Body of pancreas (tissue), 4 donors: Measurements from ENCODE around the gene HMGN3. TPM values are rescaled to one million over a fixed set of nuclear protein-coding genes. Genes with fewer than 3 reads are reported as not detected.
"Not testable (repeated sequence)": the region's sequence is repeated elsewhere in the genome, so short reads cannot be mapped to it uniquely, and the experiment has no call there.

Source experiments
- ATAC-seq: fragments of 150-250 bp; one replicate; pipeline ENCODE4 v1.9.1; 2016
- DNase-seq, 4 donors: peaks; one replicate each; pipeline ENCODE4 v3.0.0-alpha.2; 2019
- H3K27ac ChIP-seq, 4 donors: fragments of 200-600 bp; sonication (generic); 1 replicate in 3 of 4; 2 replicates in 1 of 4; pipeline versions ENCODE4 v1.5.1 to v1.6.1; 2016 to 2019; ENCODE audit warnings: mild to moderate bottlenecking in 1 of 4, mixed read lengths in 1 of 4, moderate library complexity in 1 of 4
- H3K27me3 ChIP-seq, 2 donors: fragments of 200-600 bp; sonication (generic); one replicate each; pipeline ENCODE4 v1.6.0; 2016; ENCODE audit warnings: mild to moderate bottlenecking in 1 of 2
- H3K36me3 ChIP-seq, 2 donors: fragments of 200-600 bp; sonication (generic); replicated peaks in 1 of 2; 2 replicates each; pipeline ENCODE4 v1.5.1; 2016; ENCODE audit warnings: low read depth in 2 of 2; ENCODE audit not compliant: insufficient read depth in 1 of 2
- H3K4me1 ChIP-seq: fragments of 200-600 bp; sonication (generic); one replicate; pipeline ENCODE4 v1.6.0; 2016
- H3K4me3 ChIP-seq, 2 donors: fragments of 200-600 bp; sonication (generic); 1 replicate in 1 of 2; 2 replicates in 1 of 2; pipeline ENCODE4 v1.5.1; 2016 to 2019
- H3K9me3 ChIP-seq, 3 donors: fragments of 200-600 bp; sonication (generic); 1 replicate in 2 of 3; 2 replicates in 1 of 3; pipeline ENCODE4 v1.5.1; 2016
- POLR2A ChIP-seq, 3 donors: fragments of 450-650 bp; IDR thresholded peaks; one replicate each; pipeline ENCODE4 v1.6.1; 2016; ENCODE audit warnings: antibody characterized with exemption in 3 of 3, mild to moderate bottlenecking in 2 of 3
- WGBS, 2 donors: methylation state at CpG; one replicate each; pipeline ENCODE4 v1.1.5; 2017; 5-methylcytosine and 5-hydroxymethylcytosine counted together
- intact Hi-C: fragments of 100-400 bp; cut with DNase I; formaldehyde crosslinking; loops from one replicate; pipeline ENCODE4 v1.15.1; 2023
- total RNA-seq, 2 donors: library from RNA; depleted of rRNA; stranded (reverse); fragments of >200 nt; gene quantifications; one replicate each; pipeline ENCODE4 v1.1.0, GENCODE V29; 2016
- TF ChIP-seq, protein P1 (sequence below), 7 experiments: fragments of 450-650 bp in 4 of 7; fragments of 200-600 bp in 3 of 7; sonication (generic) in 3 of 7; IDR thresholded peaks; one replicate each; pipeline ENCODE4 v1.5.1; 2016 to 2019; ENCODE audit warnings: antibody characterized with exemption in 7 of 7

Gene HMGN3
- total RNA-seq, 2 donors from 2014 or later = 36.1 to 78.1 TPM

GRCh38 chr6:79257381-79258205 lies 23.1 kb upstream of the HMGN3 start:
- H3K27me3 ChIP-seq = no peaks in the 10 kb centered on the region
- no peak for TF ChIP-seq POLR2A (IDR thresholded peaks at IDR 0.05)
- TF ChIP-seq, protein P1, sequence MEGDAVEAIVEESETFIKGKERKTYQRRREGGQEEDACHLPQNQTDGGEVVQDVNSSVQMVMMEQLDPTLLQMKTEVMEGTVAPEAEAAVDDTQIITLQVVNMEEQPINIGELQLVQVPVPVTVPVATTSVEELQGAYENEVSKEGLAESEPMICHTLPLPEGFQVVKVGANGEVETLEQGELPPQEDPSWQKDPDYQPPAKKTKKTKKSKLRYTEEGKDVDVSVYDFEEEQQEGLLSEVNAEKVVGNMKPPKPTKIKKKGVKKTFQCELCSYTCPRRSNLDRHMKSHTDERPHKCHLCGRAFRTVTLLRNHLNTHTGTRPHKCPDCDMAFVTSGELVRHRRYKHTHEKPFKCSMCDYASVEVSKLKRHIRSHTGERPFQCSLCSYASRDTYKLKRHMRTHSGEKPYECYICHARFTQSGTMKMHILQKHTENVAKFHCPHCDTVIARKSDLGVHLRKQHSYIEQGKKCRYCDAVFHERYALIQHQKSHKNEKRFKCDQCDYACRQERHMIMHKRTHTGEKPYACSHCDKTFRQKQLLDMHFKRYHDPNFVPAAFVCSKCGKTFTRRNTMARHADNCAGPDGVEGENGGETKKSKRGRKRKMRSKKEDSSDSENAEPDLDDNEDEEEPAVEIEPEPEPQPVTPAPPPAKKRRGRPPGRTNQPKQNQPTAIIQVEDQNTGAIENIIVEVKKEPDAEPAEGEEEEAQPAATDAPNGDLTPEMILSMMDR (IDR thresholded peaks at IDR 0.05) = no peak
- no peak for ATAC-seq
- no peaks in the 10 kb centered on the region for H3K4me1 ChIP-seq
- no peaks in the 10 kb centered on the region for H3K36me3 ChIP-seq
- intact Hi-C loops = no loop called here
- H3K9me3 ChIP-seq = peaks cover 0 to 11% (median 0%) of the 10 kb centered on the region in 3 donors
- H3K4me3 ChIP-seq = no peak overlapping the region
- no peak overlapping the region for H3K27ac ChIP-seq
- DNase-seq = no peak
- 69 to 72% methylated on average over 5 of the region's 5 CpGs for WGBS, 2 donors

DNA sequence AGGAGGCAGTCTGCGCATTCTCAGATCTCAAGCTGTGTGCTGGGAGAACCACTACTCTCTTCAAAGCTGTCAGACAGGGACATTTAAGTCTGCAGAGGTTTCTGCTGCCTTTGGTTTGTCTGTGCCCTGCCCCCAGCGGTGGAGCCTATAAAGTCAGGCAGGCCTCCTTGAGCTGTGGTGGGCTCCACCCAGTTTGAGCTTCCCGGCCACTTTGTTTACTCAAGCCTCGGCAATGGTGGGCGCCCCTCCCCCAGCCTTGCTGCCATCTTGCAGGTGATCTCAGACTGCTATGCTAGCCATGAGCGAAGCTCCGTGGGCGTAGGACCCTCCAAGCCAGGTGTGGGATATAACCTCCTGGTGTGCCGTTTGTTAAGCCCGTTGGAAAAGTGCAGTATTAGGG lies 22.3 kb upstream of the HMGN3 start:
- 74 to 83% methylated on average over 1 to 10 of the region's 10 CpGs for WGBS, 2 donors
- ATAC-seq, H3K36me3 ChIP-seq, DNase-seq, H3K4me1 ChIP-seq, H3K27ac ChIP-seq, H3K4me3 ChIP-seq, H3K27me3 ChIP-seq, intact Hi-C loops: not testable (repeated sequence)
- peaks cover 0 to 11% (median 0%) of the 10 kb centered on the region in 3 donors for H3K9me3 ChIP-seq

DNA sequence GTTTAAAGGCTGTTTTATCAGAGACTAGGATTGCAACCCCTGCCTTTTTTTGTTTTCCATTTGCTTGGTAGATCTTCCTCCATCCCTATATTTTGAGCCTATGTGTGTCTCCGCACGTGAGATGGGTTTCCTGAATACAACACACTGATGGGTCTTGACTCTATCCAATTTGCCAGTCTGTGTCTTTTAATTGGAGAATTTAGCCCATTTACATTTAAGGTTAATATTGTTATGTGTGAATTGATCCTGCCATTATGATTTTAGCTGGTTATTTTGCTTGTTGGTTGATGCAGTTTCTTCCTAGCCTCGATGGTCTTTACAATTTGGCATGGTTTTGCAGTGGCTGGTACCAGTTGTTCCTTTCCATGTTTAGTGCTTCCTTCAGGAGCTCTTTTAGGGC lies 20.6 kb upstream of the HMGN3 start:
- H3K4me1 ChIP-seq, ATAC-seq, H3K36me3 ChIP-seq, H3K4me3 ChIP-seq, DNase-seq, H3K27ac ChIP-seq, H3K27me3 ChIP-seq, intact Hi-C loops: not testable (repeated sequence)
- WGBS, 2 donors = 89 to 95% methylated on average over 3 of the region's 3 CpGs
- H3K9me3 ChIP-seq = peaks cover 0 to 11% (median 0%) of the 10 kb centered on the region in 3 donors

GRCh38 chr6:79250559-79250958 lies 16.1 kb upstream of the HMGN3 start:
- Histone ChIP-seq H3K9me3 (no peaks in the 10 kb centered on the region), H3K27ac (no peak overlapping the region), H3K4me1 (no peaks in the 10 kb centered on the region), H3K36me3 (no peaks in the 10 kb centered on the region), H3K4me3 (no peak overlapping the region), H3K27me3 (no peaks in the 10 kb centered on the region)
- TF ChIP-seq POLR2A (IDR thresholded peaks at IDR 0.05) = no peak
- TF ChIP-seq, protein P1 (IDR thresholded peaks at IDR 0.05) = no peak
- ATAC-seq (no peak), DNase-seq (no peak)
- WGBS, 2 donors = 77 to 88% methylated on average over 2 of the region's 2 CpGs
- intact Hi-C loops = no loop called here

DNA sequence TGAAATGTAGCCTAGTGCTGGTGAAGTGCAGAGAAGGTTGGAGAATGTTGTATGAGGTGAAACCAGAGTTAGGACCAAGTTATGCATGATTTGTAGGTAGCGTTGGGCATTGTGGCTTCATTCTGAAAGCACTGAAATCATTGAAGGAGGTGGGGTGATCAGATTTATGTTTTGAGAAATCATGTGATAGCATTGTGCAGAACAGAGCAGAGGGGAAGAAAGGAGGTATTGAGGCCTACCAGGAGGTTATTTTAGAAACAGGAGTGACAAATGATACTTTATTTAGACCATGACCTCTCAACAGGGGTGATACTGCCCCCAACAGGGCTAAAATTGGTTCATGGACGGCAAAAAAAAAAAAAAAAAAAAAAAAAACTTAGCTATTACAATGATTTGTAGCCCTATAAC lies 15.6 kb upstream of the HMGN3 start:
- WGBS, 2 donors = 58 to 62% methylated on average over 2 of the region's 2 CpGs
- H3K27ac ChIP-seq = no peak overlapping the region
- TF ChIP-seq POLR2A (IDR thresholded peaks at IDR 0.05) = no peak
- TF ChIP-seq, protein P1 (IDR thresholded peaks at IDR 0.05) = peak in 2 of 7 experiments; percentile 26 to 42
- intact Hi-C loops = no loop called here
- H3K27me3 ChIP-seq = no peaks in the 10 kb centered on the region
- H3K36me3 ChIP-seq = no peaks in the 10 kb centered on the region
- H3K4me3 ChIP-seq = no peak overlapping the region
- DNase-seq (peak in 2 of 4 donors; percentile 10), ATAC-seq (no peak)
- no peaks in the 10 kb centered on the region for H3K4me1 ChIP-seq
- no peaks in the 10 kb centered on the region for H3K9me3 ChIP-seq

DNA sequence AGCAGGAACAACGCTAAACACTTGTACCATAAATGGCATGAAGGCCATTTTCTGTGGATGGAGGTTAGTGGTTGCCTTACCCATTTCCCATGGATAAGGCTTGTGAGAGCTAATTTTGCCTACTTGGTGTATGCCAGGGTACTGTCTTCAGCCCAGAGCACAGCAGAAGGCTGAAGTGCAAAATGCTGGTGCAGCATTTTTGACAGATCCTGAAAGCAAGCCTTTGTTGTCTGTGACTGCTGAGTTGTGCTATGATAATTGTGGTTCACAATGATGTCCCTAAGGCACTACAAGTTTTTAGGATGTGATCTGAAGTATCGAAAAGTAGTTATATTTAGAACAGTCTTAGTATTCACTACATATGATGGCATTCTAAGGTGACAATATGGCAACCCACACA lies 14.7 kb upstream of the HMGN3 start:
- TF ChIP-seq, protein P1 (IDR thresholded peaks at IDR 0.05) = no peak
- TF ChIP-seq POLR2A (IDR thresholded peaks at IDR 0.05) = no peak
- H3K9me3 ChIP-seq = no peaks in the 10 kb centered on the region
- H3K4me1 ChIP-seq = no peaks in the 10 kb centered on the region
- no peaks in the 10 kb centered on the region for H3K27me3 ChIP-seq
- intact Hi-C loops = no loop called here
- ATAC-seq (no peak), DNase-seq (no peak)
- 81 to 87% methylated on average over 2 of the region's 2 CpGs for WGBS, 2 donors
- no peaks in the 10 kb centered on the region for H3K36me3 ChIP-seq
- H3K4me3 ChIP-seq = no peak overlapping the region
- H3K27ac ChIP-seq = no peak overlapping the region
